Measurements from ENCODE around the gene TRIO.

Gene TRIO

DNA sequence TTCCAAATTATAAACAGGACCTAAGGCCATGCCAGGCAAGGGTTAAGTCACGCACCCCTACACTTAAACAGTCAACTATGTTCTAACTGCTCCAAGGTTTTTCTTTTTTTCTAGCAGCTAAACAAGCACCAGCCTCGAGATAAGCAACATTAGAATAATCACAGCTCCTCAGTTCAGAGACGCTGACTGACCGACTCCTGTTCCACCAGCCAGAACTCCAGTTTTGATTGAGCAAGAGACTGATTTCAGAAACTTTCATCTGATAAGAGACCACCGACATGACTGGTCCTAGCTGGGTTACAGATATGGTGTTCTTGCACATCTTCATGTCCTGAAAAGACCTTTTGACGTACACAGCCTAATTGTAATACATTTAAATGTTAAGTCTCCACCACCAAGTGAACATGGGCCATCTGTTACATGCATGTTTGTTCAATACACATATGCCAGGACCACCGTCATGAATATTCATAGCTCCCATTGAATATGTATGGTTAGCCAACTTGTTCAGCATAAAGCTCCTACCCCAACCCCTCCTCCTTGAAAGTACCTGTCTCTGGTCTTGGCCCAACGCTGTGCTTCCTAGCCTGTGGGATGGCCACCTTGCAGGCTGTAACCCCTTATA, 414.8 kb downstream of the TRIO start:
- DNase-seq (ENCODE audit: low read depth), result no peak
